Muscle of back (tissue), 10 donors: Measurements from ENCODE around the gene CD160. TPM values are rescaled to one million over a fixed set of nuclear protein-coding genes. Genes with fewer than 3 reads are reported as not detected.

ENCODE experiments used
- polyA plus RNA-seq, 10 donors: library from polyadenylated mRNA; unstranded; fragments of 120-200 nt; gene quantifications; one replicate each; pipeline ENCODE4 v1.2.1, GENCODE V29; 2013; ENCODE audit not compliant: insufficient read length in 10 of 10

CD160 gene
- polyA plus RNA-seq, 10 donors, result 0.25 to 1.8 (median 0.62) TPM

Other genes starting within 250 kb of the CD160 start
- gene GPR89A, start 111.5 kb upstream of the CD160 start, polyA plus RNA-seq, result 10 to 100 TPM in 8 of 10 donors, 1 to 10 TPM in 2; 9.7 to 19.1 (median 14.1) TPM
- gene PDZK1, start 12.1 kb upstream of the CD160 start, polyA plus RNA-seq, result 1 to 10 TPM in 4 of 10 donors, under 1 TPM in 6; 0.34 to 1.5 (median 0.91) TPM
- gene RNF115, start 104.6 kb downstream of the CD160 start, polyA plus RNA-seq, result 10 to 100 TPM; 11.2 to 21.2 (median 15.5) TPM
- gene POLR3C, start 104.7 kb downstream of the CD160 start, polyA plus RNA-seq, result 10 to 100 TPM; 18.2 to 22.9 (median 21.0) TPM
- gene NUDT17, start 126.1 kb downstream of the CD160 start, polyA plus RNA-seq, result 10 to 100 TPM in 8 of 10 donors, 1 to 10 TPM in 2; 8.4 to 17.9 (median 12.9) TPM
- 10 to 100 TPM; 37.9 to 62.4 (median 45.7) TPM for gene PIAS3, start 139.6 kb downstream of the CD160 start, polyA plus RNA-seq
- 1 to 10 TPM; 1.8 to 4.6 (median 2.3) TPM for gene ANKRD35, start 166.4 kb downstream of the CD160 start, polyA plus RNA-seq
- 10 to 100 TPM in 2 of 10 donors, 1 to 10 TPM in 8; 2.4 to 17.0 (median 7.5) TPM for gene ITGA10, start 190.6 kb downstream of the CD160 start, polyA plus RNA-seq
- 10 to 100 TPM; 19.5 to 27.3 (median 23.9) TPM for gene PEX11B, start 199.2 kb downstream of the CD160 start, polyA plus RNA-seq
- gene RBM8A, start 208.0 kb downstream of the CD160 start, polyA plus RNA-seq, result 100 to 1,000 TPM; 113 to 144 (median 122) TPM
- 10 to 100 TPM; 26.1 to 33.0 (median 30.1) TPM for gene LIX1L, start 238.5 kb downstream of the CD160 start, polyA plus RNA-seq
- gene ANKRD34A, start 245.1 kb downstream of the CD160 start, polyA plus RNA-seq, result 1 to 10 TPM in 6 of 10 donors, under 1 TPM in 4; 0.73 to 1.4 (median 1.1) TPM
- 10 to 100 TPM; 32.9 to 41.1 (median 37.8) TPM for gene POLR3GL, start 245.2 kb downstream of the CD160 start, polyA plus RNA-seq